Esophagus squamous epithelium (tissue), 5 donors: ENCODE results near the gene NUDT4B. TPM values are rescaled to one million over a fixed set of nuclear protein-coding genes. Genes with fewer than 3 reads are reported as not detected.
"Not testable (repeated sequence)": the region's sequence is repeated elsewhere in the genome, so short reads cannot be mapped to it uniquely, and the experiment has no call there.

Experiments
- DNase-seq: peaks from one replicate; lab custom pipeline; 2025; lab: John Stamatoyannopoulos, UW
- H3K27ac ChIP-seq, 4 donors: fragments of 200-600 bp; sonication (generic); one replicate each; pipeline ENCODE4 v1.5.1; 2016 to 2019; ENCODE audit warnings: mild to moderate bottlenecking in 1 of 4
- H3K27me3 ChIP-seq, 4 donors: fragments of 200-600 bp; sonication (generic); 1 replicate in 3 of 4; 2 replicates in 1 of 4; pipeline versions ENCODE4 v1.5.1 to v1.6.0; 2017 to 2021; ENCODE audit warnings: antibody characterized with exemption in 1 of 4
- H3K36me3 ChIP-seq, 3 donors: fragments of 200-600 bp; sonication (generic); one replicate each; pipeline ENCODE4 v1.5.1; 2016 to 2019
- H3K4me1 ChIP-seq, 3 donors: fragments of 200-600 bp; sonication (generic); one replicate each; pipeline ENCODE4 v1.5.1; 2017 to 2019
- H3K4me3 ChIP-seq, 4 donors: fragments of 200-600 bp; sonication (generic); 1 replicate in 3 of 4; 2 replicates in 1 of 4; pipeline ENCODE4 v1.5.1; 2016 to 2019; ENCODE audit warnings: mild to moderate bottlenecking in 2 of 4, moderate library complexity in 1 of 4
- H3K9me3 ChIP-seq, 3 donors: fragments of 200-600 bp; sonication (generic); one replicate each; pipeline ENCODE4 v1.5.1; 2016 to 2019
- WGBS, 2 donors: methylation state at CpG; one replicate each; pipeline ENCODE4 v1.1.5; 2018; 5-methylcytosine and 5-hydroxymethylcytosine counted together
- intact Hi-C: fragments of 100-400 bp; cut with DNase I; formaldehyde crosslinking; loops from one replicate; pipeline ENCODE4 v1.15.0; 2022
- total RNA-seq, 4 donors: library from RNA; depleted of rRNA; stranded (reverse); fragments of >200 nt; gene quantifications; one replicate each; pipeline ENCODE4 v1.1.0, GENCODE V29; 2016
- donor health status: DM: yes; HTN: yes; CAD: no.

The NUDT4B gene
- total RNA-seq, 4 donors from 2014 or later = 2.0 to 24.6 (median 14.7) TPM

GRCh38 chr1:148723515-148723914 lies 25.1 kb upstream of the NUDT4B start:
- no CpG with 5 or more reads among the region's 3 CpGs for WGBS, 2 donors
- intact Hi-C loops, DNase-seq, H3K27ac ChIP-seq, H3K36me3 ChIP-seq, H3K9me3 ChIP-seq, H3K27me3 ChIP-seq, H3K4me3 ChIP-seq, H3K4me1 ChIP-seq: not testable (repeated sequence)

GRCh38 chr1:148724872-148725271 lies 23.7 kb upstream of the NUDT4B start:
- H3K27me3 ChIP-seq, intact Hi-C loops, H3K36me3 ChIP-seq, DNase-seq, H3K4me3 ChIP-seq, H3K9me3 ChIP-seq, H3K27ac ChIP-seq, H3K4me1 ChIP-seq: not testable (repeated sequence)
- no CpG with 5 or more reads among the region's 3 CpGs for WGBS, 2 donors

- H3K9me3 ChIP-seq, H3K27ac ChIP-seq, DNase-seq, H3K4me3 ChIP-seq, H3K36me3 ChIP-seq, H3K4me1 ChIP-seq, H3K27me3 ChIP-seq, intact Hi-C loops: not testable (repeated sequence)
- no CpG with 5 or more reads among the region's 2 CpGs for WGBS, 2 donors
These were observed 20.7 kb upstream of the NUDT4B start for GRCh38 chr1:148727862-148728261.

GRCh38 chr1:148729128-148729527 lies 19.4 kb upstream of the NUDT4B start:
- H3K36me3 ChIP-seq, H3K9me3 ChIP-seq, H3K27ac ChIP-seq, intact Hi-C loops, DNase-seq, H3K27me3 ChIP-seq, H3K4me3 ChIP-seq, H3K4me1 ChIP-seq: not testable (repeated sequence)
- WGBS, 2 donors = no CpG with 5 or more reads among the region's 3 CpGs

GRCh38 chr1:148729541-148729940 lies 19.0 kb upstream of the NUDT4B start:
- H3K27ac ChIP-seq, H3K27me3 ChIP-seq, H3K9me3 ChIP-seq, H3K36me3 ChIP-seq, DNase-seq, H3K4me3 ChIP-seq, H3K4me1 ChIP-seq, intact Hi-C loops: not testable (repeated sequence)
- WGBS, 2 donors = no CpG with 5 or more reads among the region's 2 CpGs

- H3K36me3 ChIP-seq, intact Hi-C loops, H3K27me3 ChIP-seq, H3K27ac ChIP-seq, H3K4me3 ChIP-seq, H3K9me3 ChIP-seq, H3K4me1 ChIP-seq, DNase-seq: not testable (repeated sequence)
- no CpG with 5 or more reads among the region's 4 CpGs for WGBS, 2 donors
These were observed 16.3 kb upstream of the NUDT4B start for GRCh38 chr1:148732277-148732676.

- intact Hi-C loops, H3K27me3 ChIP-seq, H3K27ac ChIP-seq, H3K4me1 ChIP-seq, H3K4me3 ChIP-seq, H3K9me3 ChIP-seq, DNase-seq, H3K36me3 ChIP-seq: not testable (repeated sequence)
- WGBS, 2 donors = no CpG with 5 or more reads among the region's 5 CpGs
These were observed 14.8 kb upstream of the NUDT4B start for GRCh38 chr1:148733585-148734310.

GRCh38 chr1:148734311-148734662 lies 14.3 kb upstream of the NUDT4B start:
- H3K27ac ChIP-seq, H3K4me3 ChIP-seq, intact Hi-C loops: not testable (repeated sequence)

GRCh38 chr1:148735538-148735937 lies 13.0 kb upstream of the NUDT4B start:
- WGBS, 2 donors = no CpG with 5 or more reads among the region's 1 CpG

More at GRCh38 chr1:148734311-148734662, 14.3 kb upstream of the NUDT4B start:
- not testable (repeated sequence) for H3K27me3 ChIP-seq, H3K36me3 ChIP-seq, H3K4me1 ChIP-seq, DNase-seq, H3K9me3 ChIP-seq
- WGBS, 2 donors = no CpG with 5 or more reads among the region's 3 CpGs

GRCh38 chr1:148738667-148739066 lies 9.9 kb upstream of the NUDT4B start:
- intact Hi-C loops = not testable (repeated sequence)

More at GRCh38 chr1:148735538-148735937, 13.0 kb upstream of the NUDT4B start:
- DNase-seq, H3K36me3 ChIP-seq, H3K27me3 ChIP-seq, H3K27ac ChIP-seq, H3K4me1 ChIP-seq, H3K4me3 ChIP-seq, intact Hi-C loops, H3K9me3 ChIP-seq: not testable (repeated sequence)

GRCh38 chr1:148743200-148743599 lies 5.4 kb upstream of the NUDT4B start:
- H3K4me3 ChIP-seq, intact Hi-C loops, H3K4me1 ChIP-seq, H3K27ac ChIP-seq, H3K27me3 ChIP-seq, DNase-seq, H3K36me3 ChIP-seq, H3K9me3 ChIP-seq: not testable (repeated sequence)
- WGBS, 2 donors = no CpG with 5 or more reads among the region's 4 CpGs

More at GRCh38 chr1:148738667-148739066, 9.9 kb upstream of the NUDT4B start:
- H3K4me3 ChIP-seq, DNase-seq, H3K4me1 ChIP-seq, H3K9me3 ChIP-seq, H3K27ac ChIP-seq, H3K27me3 ChIP-seq, H3K36me3 ChIP-seq: not testable (repeated sequence)
- WGBS, 2 donors = no CpG with 5 or more reads among the region's 6 CpGs

- intact Hi-C loops, H3K9me3 ChIP-seq, H3K4me3 ChIP-seq, H3K27me3 ChIP-seq, DNase-seq, H3K36me3 ChIP-seq, H3K27ac ChIP-seq, H3K4me1 ChIP-seq: not testable (repeated sequence)
- no CpG with 5 or more reads among the region's 9 CpGs for WGBS, 2 donors
These were observed 4.6 kb upstream of the NUDT4B start for GRCh38 chr1:148743726-148744720.

GRCh38 chr1:148749335-148749681 lies 734 bp downstream of the NUDT4B start:
- H3K9me3 ChIP-seq, H3K36me3 ChIP-seq, H3K4me1 ChIP-seq, DNase-seq, intact Hi-C loops, H3K27ac ChIP-seq, H3K4me3 ChIP-seq, H3K27me3 ChIP-seq: not testable (repeated sequence)
- WGBS, 2 donors = no CpG with 5 or more reads among the region's 5 CpGs
